ENCODE results near the gene CXXC4.

The CXXC4 gene

DNA sequence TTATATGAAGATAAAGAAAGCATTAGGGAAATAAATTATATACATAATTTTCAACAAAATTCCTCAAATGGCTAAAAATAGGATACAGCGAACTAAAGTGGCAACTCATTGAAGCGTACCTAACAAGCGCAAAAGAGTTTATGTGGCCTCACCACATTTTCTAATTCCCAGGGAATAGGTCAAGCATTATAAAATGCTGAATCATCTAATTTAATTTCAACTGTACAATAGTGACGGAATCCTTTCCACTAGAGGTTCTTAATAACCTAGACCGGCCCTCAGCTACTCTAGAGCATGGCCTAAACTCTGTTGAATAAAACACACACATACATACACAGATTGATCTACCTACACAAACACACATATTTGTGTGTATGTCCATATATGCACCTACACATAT is 29.1 kb downstream of the CXXC4 start:
- no peak for DNase-seq (ENCODE audit: low read depth)
- no peak overlapping the region for H3K4me3 ChIP-seq (ENCODE audit: low read depth, low read length)
- TF ChIP-seq, protein P1, sequence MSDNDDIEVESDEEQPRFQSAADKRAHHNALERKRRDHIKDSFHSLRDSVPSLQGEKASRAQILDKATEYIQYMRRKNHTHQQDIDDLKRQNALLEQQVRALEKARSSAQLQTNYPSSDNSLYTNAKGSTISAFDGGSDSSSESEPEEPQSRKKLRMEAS (IDR thresholded peaks at IDR 0.05; ENCODE audit: low read depth, low read length) = no peak
- no peak for TF ChIP-seq POLR2A (IDR thresholded peaks at IDR 0.05; ENCODE audit: extremely low read depth, insufficient read length)
- TF ChIP-seq, protein P2, sequence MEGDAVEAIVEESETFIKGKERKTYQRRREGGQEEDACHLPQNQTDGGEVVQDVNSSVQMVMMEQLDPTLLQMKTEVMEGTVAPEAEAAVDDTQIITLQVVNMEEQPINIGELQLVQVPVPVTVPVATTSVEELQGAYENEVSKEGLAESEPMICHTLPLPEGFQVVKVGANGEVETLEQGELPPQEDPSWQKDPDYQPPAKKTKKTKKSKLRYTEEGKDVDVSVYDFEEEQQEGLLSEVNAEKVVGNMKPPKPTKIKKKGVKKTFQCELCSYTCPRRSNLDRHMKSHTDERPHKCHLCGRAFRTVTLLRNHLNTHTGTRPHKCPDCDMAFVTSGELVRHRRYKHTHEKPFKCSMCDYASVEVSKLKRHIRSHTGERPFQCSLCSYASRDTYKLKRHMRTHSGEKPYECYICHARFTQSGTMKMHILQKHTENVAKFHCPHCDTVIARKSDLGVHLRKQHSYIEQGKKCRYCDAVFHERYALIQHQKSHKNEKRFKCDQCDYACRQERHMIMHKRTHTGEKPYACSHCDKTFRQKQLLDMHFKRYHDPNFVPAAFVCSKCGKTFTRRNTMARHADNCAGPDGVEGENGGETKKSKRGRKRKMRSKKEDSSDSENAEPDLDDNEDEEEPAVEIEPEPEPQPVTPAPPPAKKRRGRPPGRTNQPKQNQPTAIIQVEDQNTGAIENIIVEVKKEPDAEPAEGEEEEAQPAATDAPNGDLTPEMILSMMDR (IDR thresholded peaks at IDR 0.05; ENCODE audit: low read depth, low read length) = no peak
- TF ChIP-seq MYC (IDR thresholded peaks at IDR 0.05; ENCODE audit: low read depth, low read length) = no peak

DNA sequence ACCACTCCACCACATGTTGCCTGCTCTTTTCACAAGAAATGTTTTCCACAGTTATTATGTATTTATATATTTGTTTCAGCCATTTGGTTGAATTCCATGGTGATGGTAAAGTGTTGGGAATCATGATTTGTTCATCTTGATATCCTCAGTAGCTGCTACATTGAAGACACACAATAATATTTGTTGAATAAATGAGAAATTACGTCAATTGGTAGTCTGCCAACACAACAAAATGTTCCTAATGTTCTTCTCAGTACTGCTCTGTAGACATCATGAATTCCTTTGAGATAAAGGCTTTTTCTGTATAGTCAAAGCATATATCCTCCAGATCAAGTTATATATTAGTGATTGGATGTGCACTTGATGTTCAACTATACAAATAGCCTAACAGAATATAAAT is 29.5 kb downstream of the CXXC4 start:
- H3K4me3 ChIP-seq (ENCODE audit: low read depth, low read length) = no peak overlapping the region
- DNase-seq (ENCODE audit: low read depth) = no peak
- TF ChIP-seq POLR2A (IDR thresholded peaks at IDR 0.05; ENCODE audit: extremely low read depth, insufficient read length) = no peak
- TF ChIP-seq, protein P1 (IDR thresholded peaks at IDR 0.05; ENCODE audit: low read depth, low read length) = no peak
- TF ChIP-seq, protein P2 (IDR thresholded peaks at IDR 0.05; ENCODE audit: low read depth, low read length) = no peak
- TF ChIP-seq MYC (IDR thresholded peaks at IDR 0.05; ENCODE audit: low read depth, low read length) = no peak

DNA sequence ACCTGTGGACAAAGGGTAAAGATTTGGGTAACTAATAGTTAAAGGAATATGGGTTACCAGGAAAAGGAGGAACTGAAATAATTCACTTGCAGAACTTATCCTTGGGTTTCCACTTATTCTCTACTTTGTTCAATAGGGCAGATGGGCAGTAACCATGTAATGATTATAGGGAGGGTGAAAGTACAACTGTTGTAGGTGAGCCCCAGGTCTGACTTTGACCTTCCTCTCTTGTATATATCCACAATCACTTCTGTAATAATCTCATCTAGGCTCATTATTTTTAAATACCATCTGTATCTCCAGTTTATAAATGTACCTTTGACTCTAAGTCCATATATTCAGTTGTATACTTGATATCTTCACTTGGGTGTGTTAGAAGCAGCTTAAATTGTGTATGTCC is 32.1 kb downstream of the CXXC4 start:
- DNase-seq (ENCODE audit: low read depth) = no peak
- no peak overlapping the region for H3K4me3 ChIP-seq (ENCODE audit: low read depth, low read length)
- no peak for TF ChIP-seq POLR2A (IDR thresholded peaks at IDR 0.05; ENCODE audit: extremely low read depth, insufficient read length)
- TF ChIP-seq, protein P1 (IDR thresholded peaks at IDR 0.05; ENCODE audit: low read depth, low read length) = no peak
- TF ChIP-seq, protein P2 (IDR thresholded peaks at IDR 0.05; ENCODE audit: low read depth, low read length) = no peak
- no peak for TF ChIP-seq MYC (IDR thresholded peaks at IDR 0.05; ENCODE audit: low read depth, low read length)

DNA sequence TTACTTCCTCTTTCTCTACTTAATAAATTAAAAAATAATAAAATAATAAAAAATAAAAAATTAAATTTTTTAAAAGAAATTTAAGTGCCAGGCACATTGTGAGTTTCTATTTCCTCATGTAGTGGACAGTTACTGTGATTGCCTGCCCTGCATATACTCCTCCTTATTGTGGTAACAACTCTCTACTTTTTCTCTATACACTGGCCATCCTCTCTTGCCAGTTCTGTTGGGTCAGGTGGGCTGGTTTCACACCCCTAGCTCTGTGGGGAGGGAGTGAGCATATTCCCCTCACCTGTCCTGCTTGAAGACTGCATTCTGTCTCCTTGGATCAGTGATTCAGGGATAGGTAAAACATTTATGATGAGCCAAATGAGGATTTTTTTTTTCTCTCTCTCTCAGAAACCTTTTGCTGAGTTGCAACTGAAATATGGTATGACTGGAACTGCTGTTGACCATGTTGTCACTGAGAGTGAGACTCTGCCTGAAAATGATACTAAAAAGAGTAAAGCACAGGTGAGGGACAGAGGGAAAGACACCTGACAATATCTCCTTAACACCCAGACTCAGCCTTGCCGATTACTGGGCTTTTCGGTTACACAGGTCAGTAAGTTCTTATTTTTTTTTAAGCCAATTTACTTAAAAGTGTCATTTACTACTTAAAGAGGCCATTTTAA is 37.2 kb downstream of the CXXC4 start:
- TF ChIP-seq POLR2A (IDR thresholded peaks at IDR 0.05; ENCODE audit: extremely low read depth, insufficient read length) (no peak), MYC (IDR thresholded peaks at IDR 0.05; ENCODE audit: low read depth, low read length) (no peak)
- TF ChIP-seq, protein P2 (IDR thresholded peaks at IDR 0.05; ENCODE audit: low read depth, low read length) = no peak
- TF ChIP-seq, protein P1 (IDR thresholded peaks at IDR 0.05; ENCODE audit: low read depth, low read length) = no peak
- no peak for DNase-seq (ENCODE audit: low read depth)
- no peak overlapping the region for H3K4me3 ChIP-seq (ENCODE audit: low read depth, low read length)

DNA sequence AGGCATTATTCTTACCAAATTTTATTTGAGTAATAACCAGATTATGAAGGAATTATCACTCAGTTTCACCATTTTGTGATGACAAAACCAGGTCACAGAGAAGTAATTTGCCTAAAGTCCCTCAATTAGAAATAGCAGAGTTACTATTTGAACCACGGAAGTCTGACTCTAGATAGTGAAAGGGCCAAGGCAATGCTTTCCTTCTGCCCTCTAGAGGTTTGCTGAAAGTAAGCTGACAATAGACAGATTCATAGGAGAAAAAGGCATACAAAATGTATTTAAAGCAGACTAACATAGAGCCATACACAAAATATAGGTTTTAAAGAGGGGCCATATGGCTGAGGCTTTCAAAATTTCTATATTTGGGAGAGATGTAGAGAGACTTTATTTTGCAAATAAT is 43.1 kb downstream of the CXXC4 start:
- TF ChIP-seq, protein P1 (IDR thresholded peaks at IDR 0.05; ENCODE audit: low read depth, low read length) = no peak
- TF ChIP-seq, protein P2 (IDR thresholded peaks at IDR 0.05; ENCODE audit: low read depth, low read length) = no peak
- TF ChIP-seq MYC (IDR thresholded peaks at IDR 0.05; ENCODE audit: low read depth, low read length) (no peak), POLR2A (IDR thresholded peaks at IDR 0.05; ENCODE audit: extremely low read depth, insufficient read length) (no peak)
- H3K4me3 ChIP-seq (ENCODE audit: low read depth, low read length) = no peak overlapping the region
- DNase-seq (ENCODE audit: low read depth) = peak; percentile 4

Data from NB4 (cell line).